ENCODE data around the gene KMT5C.

GRCh38 chr19:55389386-55390317 is 50.0 kb downstream of the KMT5C start:
- TF ChIP-seq CTCF (conservative IDR thresholded peaks at IDR 0.05; ENCODE audit: low read depth in 2 of 2) = no peak
- TF ChIP-seq REST (IDR thresholded peaks at IDR 0.05; ENCODE audit: unreplicated experiment) = no peak
- TF ChIP-seq POLR2AphosphoS5 (IDR thresholded peaks at IDR 0.05; ENCODE audit: low read depth) = peak; percentile 54
- no peak for TF ChIP-seq EZH2 (IDR thresholded peaks at IDR 0.05; ENCODE audit: low read depth, unreplicated experiment)
- TF ChIP-seq EZH2phosphoT487 (IDR thresholded peaks at IDR 0.05; ENCODE audit: unreplicated experiment) = no peak
- no peak for TF ChIP-seq JUNB (IDR thresholded peaks at IDR 0.05; ENCODE audit: unreplicated experiment)

All from GM23338 (cell line).